ENCODE data around the gene DNHD1. TPM values are rescaled to one million over a fixed set of nuclear protein-coding genes. Genes with fewer than 3 reads are reported as not detected.

DNHD1 gene
- total RNA-seq, 1 donor from 2014 or later = 6.6 TPM

DNA sequence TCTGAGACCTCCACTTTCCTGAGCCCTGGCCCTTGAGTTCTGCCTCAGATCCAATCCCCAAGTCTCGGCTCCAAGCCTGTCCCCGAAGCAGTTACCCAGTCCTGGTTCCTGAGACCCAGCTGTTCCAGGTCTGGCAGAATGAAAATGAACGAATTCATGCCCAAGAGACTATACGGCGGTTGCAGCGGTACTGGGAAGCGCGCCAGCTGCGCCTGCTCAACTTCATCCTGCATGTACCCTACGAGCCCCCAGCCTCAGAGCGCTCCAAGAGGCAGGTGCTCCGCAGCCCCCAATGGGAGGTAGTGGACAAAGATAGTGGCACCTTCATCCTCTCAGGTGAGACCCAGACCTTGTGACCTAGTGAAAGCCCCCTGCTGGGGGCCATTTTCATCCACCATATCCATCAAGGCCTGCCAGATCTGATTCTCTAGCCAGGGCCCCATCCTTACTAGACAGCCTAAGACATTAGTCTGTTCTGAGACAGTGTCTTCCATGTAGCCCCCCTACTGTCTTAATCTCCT, 42.7 kb downstream of the DNHD1 start:
- Mint-ChIP-seq H3K27ac (ENCODE audit: unreplicated experiment) (no peak overlapping the region), H3K36me3 (ENCODE audit: unreplicated experiment) (peaks cover 9% of the 10 kb centered on the region), H3K9me3 (ENCODE audit: unreplicated experiment) (no peaks in the 10 kb centered on the region), H3K4me1 (ENCODE audit: unreplicated experiment) (no peaks in the 10 kb centered on the region), H3K4me3 (ENCODE audit: unreplicated experiment) (no peak overlapping the region), H3K27me3 (ENCODE audit: unreplicated experiment) (no peaks in the 10 kb centered on the region)
- DNase-seq (ENCODE audit: extremely low spot score, unreplicated experiment) = no peak
- TF ChIP-seq, protein P1, sequence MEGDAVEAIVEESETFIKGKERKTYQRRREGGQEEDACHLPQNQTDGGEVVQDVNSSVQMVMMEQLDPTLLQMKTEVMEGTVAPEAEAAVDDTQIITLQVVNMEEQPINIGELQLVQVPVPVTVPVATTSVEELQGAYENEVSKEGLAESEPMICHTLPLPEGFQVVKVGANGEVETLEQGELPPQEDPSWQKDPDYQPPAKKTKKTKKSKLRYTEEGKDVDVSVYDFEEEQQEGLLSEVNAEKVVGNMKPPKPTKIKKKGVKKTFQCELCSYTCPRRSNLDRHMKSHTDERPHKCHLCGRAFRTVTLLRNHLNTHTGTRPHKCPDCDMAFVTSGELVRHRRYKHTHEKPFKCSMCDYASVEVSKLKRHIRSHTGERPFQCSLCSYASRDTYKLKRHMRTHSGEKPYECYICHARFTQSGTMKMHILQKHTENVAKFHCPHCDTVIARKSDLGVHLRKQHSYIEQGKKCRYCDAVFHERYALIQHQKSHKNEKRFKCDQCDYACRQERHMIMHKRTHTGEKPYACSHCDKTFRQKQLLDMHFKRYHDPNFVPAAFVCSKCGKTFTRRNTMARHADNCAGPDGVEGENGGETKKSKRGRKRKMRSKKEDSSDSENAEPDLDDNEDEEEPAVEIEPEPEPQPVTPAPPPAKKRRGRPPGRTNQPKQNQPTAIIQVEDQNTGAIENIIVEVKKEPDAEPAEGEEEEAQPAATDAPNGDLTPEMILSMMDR (IDR thresholded peaks at IDR 0.05) = no peak

DNA sequence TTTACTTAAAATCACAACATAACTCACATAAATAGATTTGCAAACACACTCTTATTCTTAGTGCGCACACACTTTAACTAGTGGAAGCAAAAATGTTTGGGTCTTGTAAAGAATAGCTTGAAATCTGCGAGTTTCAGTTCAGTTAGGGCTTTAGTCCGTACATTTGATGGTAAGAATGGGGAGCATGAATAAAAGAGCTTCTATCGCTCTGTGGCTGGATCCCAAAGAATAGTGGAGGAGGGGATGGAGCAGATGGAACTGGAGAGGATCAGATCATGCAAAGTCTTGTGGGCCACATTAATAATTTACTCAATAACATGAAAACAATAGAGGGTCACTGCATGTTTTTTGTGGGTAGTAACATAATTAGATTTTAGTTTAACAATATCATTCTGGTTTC, 44.3 kb downstream of the DNHD1 start:
- no peak for DNase-seq (ENCODE audit: extremely low spot score, unreplicated experiment)
- no peak overlapping the region for H3K27ac Mint-ChIP-seq (ENCODE audit: unreplicated experiment)
- H3K4me3 Mint-ChIP-seq (ENCODE audit: unreplicated experiment) = no peak overlapping the region
- TF ChIP-seq, protein P1 (IDR thresholded peaks at IDR 0.05) = no peak
- H3K9me3 Mint-ChIP-seq (ENCODE audit: unreplicated experiment) = no peaks in the 10 kb centered on the region
- H3K27me3 Mint-ChIP-seq (ENCODE audit: unreplicated experiment) = no peaks in the 10 kb centered on the region
- H3K4me1 Mint-ChIP-seq (ENCODE audit: unreplicated experiment) = no peaks in the 10 kb centered on the region
- H3K36me3 Mint-ChIP-seq (ENCODE audit: unreplicated experiment) = peaks cover 7% of the 10 kb centered on the region

DNA sequence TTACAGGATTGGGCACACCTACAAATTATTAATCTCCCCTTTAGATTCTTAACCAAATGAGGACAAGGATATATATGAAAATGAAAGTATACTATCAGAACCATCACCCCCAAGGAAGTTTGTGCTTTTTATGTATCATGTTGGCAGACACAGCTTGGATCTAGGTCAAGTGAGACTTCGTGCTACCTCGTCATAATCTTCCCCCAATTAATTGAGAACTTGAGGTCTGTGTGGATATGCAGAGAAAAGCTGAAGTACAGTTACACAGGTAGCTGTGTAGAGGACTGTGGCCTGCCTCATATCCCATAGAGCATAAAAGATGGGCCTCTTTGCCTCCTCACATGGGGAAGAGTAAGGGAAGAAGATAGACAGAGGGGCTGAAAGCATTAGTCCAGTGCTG, 45.6 kb downstream of the DNHD1 start:
- Mint-ChIP-seq H3K27ac (ENCODE audit: unreplicated experiment) (no peak overlapping the region), H3K4me3 (ENCODE audit: unreplicated experiment) (no peak overlapping the region), H3K4me1 (ENCODE audit: unreplicated experiment) (no peaks in the 10 kb centered on the region), H3K9me3 (ENCODE audit: unreplicated experiment) (no peaks in the 10 kb centered on the region), H3K36me3 (ENCODE audit: unreplicated experiment) (peaks cover 5% of the 10 kb centered on the region), H3K27me3 (ENCODE audit: unreplicated experiment) (no peaks in the 10 kb centered on the region)
- no peak for DNase-seq (ENCODE audit: extremely low spot score, unreplicated experiment)
- TF ChIP-seq, protein P1 (IDR thresholded peaks at IDR 0.05) = no peak

DNA sequence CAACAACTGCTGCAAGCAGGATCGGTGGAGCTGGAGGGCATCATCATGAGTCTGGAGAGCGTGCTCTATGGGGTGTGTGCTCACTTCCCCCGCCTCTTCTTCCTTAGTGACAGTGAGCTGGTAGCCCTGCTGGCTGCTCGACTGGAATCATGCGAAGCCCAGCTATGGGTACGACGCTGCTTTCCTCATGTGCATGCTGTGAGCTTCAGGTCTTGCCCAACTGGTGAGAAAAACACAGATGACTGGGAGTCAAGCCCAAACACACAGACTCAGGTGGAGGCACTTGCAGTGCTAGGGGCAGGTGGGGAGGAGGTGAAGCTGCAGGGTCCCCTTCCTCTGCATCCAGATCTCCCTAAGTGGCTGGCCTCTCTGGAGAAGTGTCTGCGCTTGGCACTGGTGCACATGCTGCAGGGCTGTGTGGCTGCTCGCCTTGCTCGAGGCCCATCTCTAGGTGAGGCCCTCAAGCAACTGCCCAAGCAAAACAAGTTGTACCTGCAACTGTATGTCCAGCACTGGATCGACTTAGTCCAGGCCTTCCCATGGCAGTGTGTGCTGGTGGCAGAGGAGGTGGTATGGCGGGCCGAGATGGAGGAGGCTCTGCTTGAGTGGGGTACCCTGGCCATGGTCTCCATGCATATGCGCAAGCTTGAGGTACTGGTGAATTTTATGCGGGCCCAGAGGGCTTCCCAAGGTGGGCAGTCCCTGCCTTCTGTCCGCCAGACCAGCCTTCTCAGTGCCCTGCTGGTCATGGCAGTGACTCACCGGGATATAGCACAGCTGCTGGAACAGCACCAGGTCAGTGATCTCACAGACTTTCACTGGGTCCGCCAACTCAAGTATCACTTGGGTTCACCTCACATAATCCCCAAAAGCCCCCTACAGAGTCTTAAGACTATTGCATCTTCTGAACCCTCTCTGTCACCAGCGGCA, 48.1 kb downstream of the DNHD1 start:
- TF ChIP-seq, protein P1 (IDR thresholded peaks at IDR 0.05) = no peak
- no peak for DNase-seq (ENCODE audit: extremely low spot score, unreplicated experiment)
- Mint-ChIP-seq H3K9me3 (ENCODE audit: unreplicated experiment) (no peaks in the 10 kb centered on the region), H3K36me3 (ENCODE audit: unreplicated experiment) (peaks cover 5% of the 10 kb centered on the region), H3K27ac (ENCODE audit: unreplicated experiment) (no peak overlapping the region), H3K27me3 (ENCODE audit: unreplicated experiment) (no peaks in the 10 kb centered on the region), H3K4me3 (ENCODE audit: unreplicated experiment) (no peak overlapping the region), H3K4me1 (ENCODE audit: unreplicated experiment) (no peaks in the 10 kb centered on the region)

DNA sequence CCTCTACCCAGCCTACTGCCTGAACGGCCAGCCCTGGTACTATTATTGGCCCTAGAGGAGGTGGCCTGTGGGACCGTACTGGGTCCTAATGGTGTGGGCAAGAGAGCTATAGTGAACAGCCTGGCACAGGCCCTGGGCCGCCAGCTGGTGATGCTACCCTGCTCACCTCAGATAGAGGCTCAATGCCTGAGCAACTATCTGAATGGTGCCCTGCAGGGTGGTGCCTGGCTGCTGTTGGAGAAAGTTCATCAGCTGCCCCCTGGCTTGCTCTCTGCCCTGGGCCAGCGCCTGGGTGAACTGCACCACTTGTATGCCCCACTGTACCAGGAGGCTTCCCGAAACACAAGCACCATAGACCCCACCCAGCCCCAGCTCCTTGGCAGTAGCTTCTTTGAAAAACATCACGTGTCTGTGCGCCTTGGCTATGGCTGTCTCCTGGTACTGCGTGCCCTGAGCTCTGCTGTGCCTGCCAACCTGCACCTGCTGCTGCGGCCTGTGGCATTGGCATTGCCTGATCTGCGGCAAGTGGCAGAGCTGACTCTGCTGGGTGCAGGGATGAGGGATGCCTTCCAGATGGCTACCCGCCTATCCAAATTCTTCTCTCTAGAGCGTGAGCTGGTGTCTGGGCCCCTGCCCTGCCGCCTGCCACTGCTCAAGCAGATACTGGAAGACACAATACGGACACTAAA, 49.0 kb downstream of the DNHD1 start:
- no peaks in the 10 kb centered on the region for H3K27me3 Mint-ChIP-seq (ENCODE audit: unreplicated experiment)
- no peaks in the 10 kb centered on the region for H3K4me1 Mint-ChIP-seq (ENCODE audit: unreplicated experiment)
- DNase-seq (ENCODE audit: extremely low spot score, unreplicated experiment) = no peak
- H3K36me3 Mint-ChIP-seq (ENCODE audit: unreplicated experiment) = peaks cover 5% of the 10 kb centered on the region
- TF ChIP-seq, protein P1 (IDR thresholded peaks at IDR 0.05) = no peak
- H3K27ac Mint-ChIP-seq (ENCODE audit: unreplicated experiment) = no peak overlapping the region
- no peak overlapping the region for H3K4me3 Mint-ChIP-seq (ENCODE audit: unreplicated experiment)
- no peaks in the 10 kb centered on the region for H3K9me3 Mint-ChIP-seq (ENCODE audit: unreplicated experiment)
